HG02798 (cell line): Measurements from ENCODE around the gene KRTAP5-2.
"Not testable (repeated sequence)": the region's sequence is repeated elsewhere in the genome, so short reads cannot be mapped to it uniquely, and the experiment has no call there.

ENCODE experiments used
- ATAC-seq: cut with Tn5 transposase; IDR thresholded peaks from one replicate; pipeline ENCODE4 v1.9.1; 2021; ENCODE audit warnings: mild to moderate bottlenecking; ENCODE audit not compliant: unreplicated experiment, poor library complexity

Gene KRTAP5-2, protein sequence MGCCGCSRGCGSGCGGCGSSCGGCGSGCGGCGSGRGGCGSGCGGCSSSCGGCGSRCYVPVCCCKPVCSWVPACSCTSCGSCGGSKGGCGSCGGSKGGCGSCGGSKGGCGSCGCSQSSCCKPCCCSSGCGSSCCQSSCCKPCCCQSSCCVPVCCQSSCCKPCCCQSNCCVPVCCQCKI

DNA sequence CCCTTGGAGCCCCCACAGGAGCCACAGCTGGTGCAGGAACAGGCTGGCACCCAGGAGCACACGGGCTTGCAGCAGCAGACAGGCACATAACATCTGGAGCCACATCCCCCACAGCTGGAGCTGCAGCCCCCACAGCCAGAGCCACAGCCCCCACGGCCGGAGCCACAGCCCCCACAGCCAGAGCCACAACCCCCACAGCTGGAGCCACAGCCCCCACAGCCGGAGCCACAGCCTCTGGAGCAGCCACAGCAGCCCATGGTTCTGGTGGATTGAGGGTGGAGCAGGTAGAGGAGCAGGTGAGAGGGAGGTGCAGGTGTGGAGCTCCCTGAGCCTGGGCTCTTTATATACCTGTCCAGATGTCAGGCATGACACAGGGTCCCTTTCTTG lies at the start of gene KRTAP5-2:
Gene KRTAP5-2 (minus strand): TSS at position 301 of the 387 bp plus-strand sequence. CDS start 44 bp downstream, at position 257.
- ATAC-seq: no peak

DNA sequence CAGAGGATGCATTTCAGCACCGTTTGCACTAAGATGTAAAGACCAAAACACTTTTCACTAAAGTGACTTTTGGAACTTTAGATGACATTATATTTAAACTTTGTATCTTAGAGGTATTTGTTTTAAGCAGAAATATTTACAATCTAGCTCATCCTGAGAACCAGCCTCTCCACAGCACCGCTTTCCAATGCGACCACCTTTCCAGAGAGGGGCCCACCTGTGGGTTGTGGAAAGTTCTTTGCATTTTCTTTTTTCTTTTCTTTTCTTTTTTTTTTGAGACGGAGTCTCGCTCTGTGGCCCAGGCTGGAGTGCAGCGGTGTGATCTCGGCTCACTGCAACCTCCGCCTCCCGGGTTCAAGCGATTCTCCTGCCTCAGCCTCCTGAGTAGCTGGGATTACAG lies 48.4 kb upstream of the KRTAP5-2 start:
- ATAC-seq: not testable (repeated sequence)

DNA sequence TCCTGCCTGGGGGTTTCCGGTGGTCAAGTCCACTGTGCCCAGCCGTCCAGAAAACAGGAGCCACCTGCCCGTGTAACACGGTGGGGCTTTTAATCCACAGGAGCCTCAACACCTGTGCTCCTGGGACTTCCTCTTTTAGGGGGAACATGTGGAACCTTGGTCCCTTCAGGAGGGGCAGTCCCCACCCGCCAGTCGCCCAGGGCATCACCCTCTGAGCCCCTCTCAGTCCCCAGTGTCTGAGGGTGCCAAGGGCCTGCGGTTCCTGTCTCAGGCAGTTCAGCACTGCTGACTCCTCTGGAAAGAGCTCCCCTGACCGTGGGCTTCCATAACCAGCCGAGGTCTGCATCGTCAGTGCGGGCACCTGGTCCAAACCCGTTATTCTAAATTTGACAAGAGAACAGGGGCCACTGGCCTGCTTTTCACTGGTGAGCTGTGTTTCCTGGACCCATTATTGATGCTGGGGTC lies 47.3 kb upstream of the KRTAP5-2 start:
- no peak for ATAC-seq

DNA sequence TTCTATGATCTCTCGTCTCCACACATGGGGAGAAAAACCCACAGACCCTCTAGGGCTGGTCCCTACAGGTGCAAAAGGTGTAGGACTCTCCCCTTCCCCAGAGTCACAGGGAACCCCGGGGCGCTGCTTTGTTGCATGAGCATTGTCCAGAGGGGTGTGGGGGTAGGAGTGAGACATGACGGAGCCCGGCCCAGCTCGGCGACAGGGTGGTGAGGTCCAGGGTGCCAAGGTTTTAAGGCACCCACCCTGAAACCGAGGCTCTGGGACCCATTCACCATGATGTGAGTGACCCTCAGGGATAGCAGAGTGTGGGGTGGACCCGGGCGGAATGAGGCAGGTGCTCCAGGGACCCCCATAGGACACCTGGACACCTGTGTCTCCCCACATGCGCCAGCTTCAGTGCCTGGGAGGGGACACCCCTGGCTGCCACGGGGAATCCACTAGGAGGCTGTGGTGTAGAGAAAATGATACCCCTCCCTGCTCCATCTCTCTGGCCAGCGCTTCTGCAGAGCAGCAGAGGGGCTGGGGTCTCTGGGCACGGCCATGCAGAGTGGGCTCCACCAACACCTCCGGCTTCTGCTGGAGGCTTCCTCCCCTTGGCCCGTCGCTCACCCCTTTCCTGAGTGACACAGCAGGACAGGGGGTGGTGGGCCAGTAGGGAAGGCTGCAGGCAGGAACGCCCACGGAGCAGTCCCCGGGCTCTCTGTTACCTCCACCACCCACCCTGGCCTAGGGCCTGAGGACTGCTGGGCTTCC lies 46.7 kb upstream of the KRTAP5-2 start:
- no peak for ATAC-seq

DNA sequence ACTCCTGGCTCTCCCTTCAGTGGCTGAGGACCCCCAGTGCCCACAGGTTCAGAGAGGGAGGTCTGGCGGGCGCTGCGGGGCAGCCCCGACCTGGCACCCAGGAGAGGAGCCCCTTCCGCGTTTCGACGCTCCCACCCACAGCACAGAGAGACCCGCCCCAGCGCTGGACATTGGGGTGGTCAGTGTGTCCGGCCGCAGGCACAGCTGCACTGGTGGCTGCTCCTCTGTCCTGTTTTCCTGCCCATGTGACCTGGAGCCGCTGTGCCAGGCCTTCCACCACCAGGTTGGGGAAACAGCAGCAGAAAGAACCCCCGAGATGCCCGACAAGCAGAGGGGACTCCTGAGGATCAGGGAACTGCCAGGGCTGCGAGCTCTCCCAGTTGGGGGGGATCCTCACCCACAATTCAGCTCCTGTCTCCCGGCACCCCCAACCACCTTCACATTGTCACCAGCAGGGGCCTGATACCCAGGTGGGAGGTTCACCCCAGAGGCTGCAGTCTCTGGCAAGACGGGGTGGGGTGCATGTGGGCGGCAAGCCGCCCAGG lies 45.1 kb upstream of the KRTAP5-2 start:
- no peak for ATAC-seq

DNA sequence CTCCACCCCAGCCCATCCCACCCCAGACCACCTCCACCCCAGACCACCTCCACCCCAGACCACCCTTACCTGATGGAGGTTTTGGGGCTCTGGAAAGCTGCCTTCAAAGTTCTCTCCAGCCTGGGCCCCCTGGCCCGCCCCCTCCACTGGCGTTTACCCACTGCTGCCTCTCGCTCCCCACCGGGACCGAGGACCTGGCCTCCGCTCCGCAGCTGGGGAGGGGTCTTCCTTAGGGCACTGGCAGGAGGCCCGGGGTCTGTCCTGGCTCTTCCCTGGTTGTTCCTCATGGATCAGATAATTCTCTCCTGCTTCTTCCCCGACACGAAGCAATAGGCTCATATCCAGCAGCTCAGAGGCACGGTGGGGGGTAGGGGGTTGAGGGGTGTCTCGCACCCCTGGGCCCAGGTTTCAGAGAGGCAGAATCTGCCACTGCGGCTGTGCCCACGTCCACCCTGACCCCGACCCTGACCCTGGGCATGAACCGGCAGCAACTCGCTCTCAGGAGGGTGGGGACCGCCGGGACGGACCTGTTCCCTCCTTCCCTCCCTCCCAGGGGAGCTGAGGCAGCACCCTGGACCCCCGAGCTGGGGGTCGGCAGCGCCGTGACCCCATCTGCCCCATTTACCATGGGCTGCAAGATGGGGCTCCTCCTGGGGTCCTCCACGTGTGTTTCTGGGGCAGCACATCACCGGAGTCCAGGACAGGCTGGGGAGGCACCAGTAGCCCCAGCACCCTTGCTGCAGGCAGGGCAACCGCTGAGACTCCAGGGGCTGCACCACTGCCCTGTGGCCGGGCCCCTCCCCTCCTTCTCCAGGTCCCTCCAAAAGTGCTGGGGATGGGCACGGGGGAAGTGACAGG lies 44.4 kb upstream of the KRTAP5-2 start:
- no peak for ATAC-seq

DNA sequence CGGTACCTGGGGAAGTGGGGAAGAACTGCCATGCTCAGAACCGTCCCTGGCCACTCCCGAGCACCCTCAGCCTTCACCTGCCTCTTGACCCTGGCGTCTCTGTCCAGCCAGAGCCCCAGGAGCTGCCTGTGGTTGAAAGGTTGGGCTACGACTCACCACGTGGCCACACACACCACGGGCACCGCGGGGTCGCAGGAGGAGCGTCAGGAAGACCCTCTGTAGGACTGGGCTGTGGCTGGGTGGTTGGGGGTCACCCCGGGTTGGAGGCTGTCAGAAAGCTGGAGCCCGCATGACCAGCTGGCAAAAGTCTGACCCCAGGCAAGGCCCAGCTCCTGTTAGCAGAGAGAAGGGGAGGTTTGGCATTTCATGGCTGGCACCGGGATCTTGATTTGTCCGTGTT lies 43.0 kb upstream of the KRTAP5-2 start:
- ATAC-seq: no peak

DNA sequence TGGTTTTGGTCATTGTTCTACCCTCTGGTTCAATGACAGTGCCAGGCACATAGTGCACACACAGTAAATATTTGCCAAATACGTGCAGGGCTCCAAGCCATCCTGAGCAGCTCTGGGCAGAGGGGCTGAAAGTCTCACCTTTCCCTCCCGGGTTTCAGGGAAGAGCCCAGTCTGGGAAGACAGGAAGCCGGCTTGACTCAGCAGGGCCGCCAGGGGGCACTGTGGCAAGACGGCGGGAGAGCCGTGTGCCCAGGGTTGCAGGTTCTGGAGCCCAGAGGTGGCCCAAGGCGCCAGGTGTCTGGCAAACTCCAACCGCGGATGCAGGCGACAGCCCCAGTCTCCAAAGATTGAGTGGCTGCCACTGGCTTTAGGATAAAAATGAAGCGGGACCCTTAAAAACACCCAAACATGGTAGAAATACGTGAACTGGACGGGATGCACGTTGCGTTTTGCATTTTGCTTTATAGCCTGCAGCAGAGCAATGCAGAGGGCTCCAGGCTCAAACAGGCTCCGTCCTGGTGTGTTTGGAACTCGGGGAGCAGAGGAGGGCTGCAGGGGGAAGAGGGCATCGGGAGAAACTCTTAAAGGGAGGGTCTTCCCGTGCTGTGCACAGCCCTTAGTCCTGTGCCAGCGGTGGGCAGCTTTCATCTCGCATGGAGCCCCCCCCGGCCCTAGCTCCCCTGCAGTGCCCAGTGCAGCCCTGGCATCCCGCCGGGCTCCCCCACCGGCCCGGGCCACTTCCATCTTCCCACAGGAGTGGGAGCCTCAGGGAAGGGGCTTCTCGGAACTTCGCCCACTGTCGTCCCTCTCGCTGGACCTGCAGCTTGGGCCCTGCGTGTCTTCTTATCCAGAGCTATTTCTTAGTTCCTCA lies 42.2 kb upstream of the KRTAP5-2 start:
- ATAC-seq: no peak

DNA sequence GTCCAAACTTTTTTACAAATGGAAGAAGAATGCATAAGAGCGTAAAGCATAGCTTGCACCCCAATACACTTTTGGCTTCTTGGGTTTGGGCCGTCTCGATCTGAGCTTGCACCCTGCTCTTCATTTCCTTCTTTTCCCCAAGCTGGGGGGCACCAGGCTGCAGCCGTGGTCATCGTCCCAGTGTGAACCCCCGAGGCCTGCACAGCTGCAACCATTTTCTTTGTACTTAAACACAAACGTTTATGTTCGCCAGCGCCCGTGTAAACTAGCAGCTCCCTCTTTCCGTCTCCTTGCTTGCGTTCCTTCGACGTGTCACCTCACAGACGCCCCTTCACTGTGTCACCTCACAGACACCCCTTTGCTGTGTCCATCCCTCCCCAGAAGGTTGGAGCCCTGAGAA lies 41.6 kb upstream of the KRTAP5-2 start:
- no peak for ATAC-seq

DNA sequence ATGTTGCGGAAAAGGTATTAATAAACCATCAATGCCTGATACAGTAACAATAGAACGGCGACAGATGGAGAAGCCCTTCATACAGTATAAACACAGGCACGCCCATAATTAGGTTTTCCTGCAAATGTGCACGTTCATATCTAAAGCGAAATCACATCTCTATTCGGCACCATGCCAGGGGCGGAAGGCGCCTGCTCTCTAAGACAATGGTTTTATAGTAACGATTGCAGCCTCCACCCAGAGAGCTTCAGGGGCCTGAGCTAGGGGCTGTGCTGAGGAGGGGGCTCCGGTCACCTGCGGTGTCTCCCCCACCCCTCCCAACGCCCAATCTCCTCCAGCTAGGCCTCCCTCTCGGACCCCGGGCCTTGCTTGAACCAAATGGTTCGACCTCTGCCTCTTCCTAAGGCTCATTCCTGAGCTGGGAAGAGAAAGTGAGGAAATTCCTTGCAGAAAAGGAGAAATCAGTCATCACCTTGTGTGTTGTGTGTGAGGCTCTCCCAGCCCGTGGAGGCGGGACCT lies 41.1 kb upstream of the KRTAP5-2 start:
- ATAC-seq: no peak

DNA sequence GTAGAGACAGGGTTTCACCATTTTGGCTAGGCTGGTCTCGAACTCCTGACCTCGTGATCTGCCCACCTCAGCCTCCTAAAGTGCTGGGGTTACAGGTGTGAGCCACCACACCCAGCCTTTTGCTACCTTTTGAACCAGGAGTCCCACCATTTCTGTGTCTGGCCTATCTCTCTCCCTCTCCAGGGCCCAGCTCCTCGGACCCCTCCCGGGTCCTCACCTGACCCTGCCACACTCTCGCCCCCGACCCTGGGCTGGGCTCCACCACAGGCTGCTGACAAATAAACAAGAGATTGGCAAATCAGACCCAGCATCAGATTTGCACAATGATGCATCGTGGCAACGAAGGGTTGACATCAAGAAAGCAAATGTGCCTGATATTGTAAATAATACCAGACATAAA lies 40.2 kb upstream of the KRTAP5-2 start:
- ATAC-seq: no peak

DNA sequence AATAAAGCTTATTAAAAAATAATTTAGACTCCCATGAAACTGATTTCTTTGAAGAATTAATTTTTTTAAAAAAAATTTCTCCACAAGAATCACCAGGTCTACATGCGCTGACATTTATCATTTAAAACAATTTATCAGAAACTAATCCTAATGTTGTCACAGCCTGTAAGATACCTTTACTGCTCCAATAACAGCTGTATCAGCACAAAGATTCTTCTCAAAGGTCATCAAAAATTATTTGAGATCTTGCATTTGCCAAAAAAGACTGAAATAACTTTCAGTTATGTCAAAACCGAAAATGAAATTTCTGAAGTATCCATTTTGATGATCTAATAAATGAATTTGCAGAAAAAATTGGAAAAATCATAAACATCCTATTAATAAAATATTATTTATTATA lies 39.5 kb upstream of the KRTAP5-2 start:
- ATAC-seq: no peak

DNA sequence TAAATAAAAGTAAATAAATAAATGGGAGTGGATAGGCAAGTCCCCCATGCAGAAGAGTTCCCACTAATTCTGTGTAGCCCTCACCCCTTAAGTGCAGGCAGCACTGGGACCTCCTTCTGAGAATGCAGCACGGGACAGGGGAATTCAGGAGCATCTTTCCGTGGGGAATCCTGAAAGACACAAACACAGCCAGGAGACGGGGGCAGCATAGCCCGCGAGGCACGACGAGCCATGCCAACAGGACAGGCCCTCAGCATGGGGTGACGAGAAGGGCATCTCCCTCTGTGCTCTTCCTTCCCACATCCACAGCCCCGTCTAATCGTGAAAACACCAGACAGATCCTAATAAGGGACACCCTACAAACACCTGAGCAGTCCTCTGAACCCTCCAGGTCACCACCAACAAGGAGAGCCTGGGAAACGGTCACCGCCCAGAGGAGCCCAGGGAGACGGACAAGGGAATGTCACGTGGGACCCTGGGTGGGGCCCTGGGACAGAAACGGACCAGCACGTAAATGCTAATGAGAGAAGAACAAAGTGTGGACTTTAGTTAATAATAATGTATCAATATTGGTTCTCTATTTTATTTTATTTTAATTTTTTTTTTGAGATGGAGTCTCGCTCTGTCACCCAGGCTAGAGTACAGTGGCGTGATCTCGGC lies 38.3 kb upstream of the KRTAP5-2 start:
- ATAC-seq: no peak

DNA sequence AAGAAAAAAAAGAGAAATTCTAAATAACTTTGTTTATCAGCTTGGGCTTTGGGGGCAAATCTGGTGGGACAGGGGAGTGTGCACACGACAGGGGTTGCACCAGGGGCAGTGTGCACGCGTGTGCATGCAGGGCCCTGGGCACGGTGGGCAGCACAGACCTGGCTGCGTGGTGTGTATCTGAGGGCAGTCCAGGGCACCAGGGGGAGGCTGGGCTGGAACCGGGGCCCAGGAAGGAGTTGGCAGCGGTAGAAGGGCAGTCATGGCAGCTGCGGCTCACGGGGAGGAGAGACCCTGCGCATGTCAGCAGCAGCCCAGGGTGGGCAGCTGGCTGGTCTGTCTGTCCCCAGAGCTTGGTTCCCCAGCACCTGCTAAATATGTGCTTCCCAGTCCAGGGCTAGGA lies 35.8 kb upstream of the KRTAP5-2 start:
- no peak for ATAC-seq

DNA sequence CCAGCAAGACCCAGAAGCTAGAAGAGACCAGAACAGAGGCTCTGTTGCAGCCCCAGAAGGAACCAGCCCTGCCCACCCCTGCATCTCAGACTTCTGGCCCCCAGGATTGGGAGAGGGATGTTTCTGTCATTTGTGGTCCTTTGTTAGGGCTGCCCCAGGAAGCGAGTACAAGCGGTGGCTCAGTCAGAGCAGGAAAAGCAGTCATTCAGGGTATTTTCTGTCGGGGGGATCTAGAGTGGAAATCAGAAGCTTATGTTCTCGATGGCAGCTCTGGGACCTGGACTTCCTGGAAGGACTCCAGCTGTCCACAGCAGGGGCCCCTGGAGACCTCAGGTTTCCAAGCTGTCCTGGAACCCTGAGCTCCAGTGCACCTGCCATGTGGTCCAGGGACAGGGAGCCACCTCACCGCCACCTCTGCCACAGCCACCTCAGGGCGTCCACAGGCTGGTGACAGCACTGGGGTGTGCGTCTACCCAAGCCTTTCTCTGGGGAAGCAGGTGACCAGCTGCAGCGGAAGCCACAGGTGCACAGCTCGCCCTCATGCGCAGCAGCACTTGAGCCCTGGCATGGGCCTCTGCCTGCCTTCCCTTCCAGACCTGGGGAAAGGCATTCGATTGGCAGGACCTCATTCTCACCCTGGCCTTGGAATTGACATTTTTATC lies 34.1 kb upstream of the KRTAP5-2 start:
- no peak for ATAC-seq

DNA sequence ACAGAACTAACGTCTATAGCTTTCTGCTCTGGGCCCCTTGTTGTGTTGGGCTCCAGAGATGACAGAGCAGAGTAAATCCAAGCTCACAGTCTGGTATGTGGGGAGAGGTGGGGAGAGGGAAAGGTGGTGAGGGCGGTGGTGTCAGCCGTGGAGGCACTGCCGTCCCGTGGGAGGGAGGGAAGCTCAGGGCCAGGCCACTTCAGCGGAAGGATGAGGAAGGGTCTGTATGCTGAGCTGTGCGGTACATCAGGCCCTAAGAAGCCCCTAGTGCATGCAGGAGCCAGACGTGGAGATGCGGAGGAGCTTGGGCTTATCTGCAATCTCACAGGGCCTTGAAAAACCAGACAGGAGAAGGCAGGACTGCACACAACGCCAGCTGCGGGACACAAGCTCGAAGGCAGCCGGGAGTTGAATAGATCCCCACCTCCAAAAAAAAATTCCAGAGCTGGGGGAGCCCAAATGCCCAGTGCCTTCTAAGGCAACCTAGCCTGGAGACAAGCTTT lies 33.0 kb upstream of the KRTAP5-2 start:
- no peak for ATAC-seq

DNA sequence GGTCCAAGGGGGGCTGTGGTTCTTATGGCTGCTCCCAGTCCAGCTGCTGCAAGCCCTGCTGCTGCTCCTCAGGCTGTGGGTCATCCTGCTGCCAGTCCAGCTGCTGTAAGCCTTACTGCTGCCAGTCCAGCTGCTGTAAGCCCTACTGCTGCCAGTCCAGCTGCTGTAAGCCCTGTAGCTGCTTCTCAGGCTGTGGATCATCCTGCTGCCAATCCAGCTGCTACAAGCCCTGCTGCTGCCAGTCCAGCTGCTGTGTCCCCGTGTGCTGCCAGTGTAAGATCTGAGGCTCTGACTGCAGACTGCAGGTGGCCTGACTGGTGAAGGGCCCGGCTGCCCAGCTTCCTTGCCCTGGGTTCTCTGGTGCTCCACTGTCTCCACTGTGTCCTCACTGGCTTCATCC lies 32.2 kb upstream of the KRTAP5-2 start:
- no peak for ATAC-seq

DNA sequence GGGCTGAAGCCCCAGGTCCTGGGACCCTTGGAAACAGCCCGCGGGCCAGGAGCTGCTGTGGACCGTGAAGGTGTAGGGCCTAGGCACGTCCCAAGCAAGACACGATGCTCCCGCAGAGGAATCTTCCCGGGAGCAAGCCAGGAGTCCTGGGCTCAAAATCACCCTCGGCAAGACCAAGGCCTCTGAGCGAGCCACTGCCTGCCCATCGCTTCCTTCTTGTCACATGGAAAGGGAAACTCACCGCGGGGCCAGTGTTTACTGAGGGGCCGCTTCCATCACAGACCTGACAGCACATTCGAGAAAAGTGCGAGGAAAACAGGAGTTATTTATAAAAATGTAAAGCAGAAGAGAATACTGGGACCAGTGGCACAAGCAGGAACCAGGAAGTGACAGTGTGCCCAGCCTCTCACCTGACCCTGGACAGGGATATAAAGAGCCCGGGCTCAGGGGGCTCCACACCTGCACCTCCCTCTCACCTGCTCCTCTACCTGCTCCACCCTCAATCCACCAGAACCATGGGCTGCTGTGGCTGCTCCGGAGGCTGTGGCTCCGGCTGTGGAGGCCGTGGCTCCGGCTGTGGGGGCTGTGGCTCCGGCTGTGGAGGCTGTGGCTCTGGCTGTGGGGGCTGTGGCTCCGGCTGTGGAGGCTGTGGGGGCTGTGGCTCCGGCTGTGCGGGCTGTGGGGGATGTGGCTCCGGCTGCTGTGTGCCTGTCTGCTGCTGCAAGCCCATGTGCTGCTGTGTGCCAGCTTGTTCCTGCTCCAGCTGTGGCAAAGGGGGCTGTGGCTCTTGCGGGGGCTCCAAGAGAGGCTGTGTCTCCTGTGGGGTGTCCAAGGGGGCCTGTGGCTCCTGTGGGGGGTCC lies 31.5 kb upstream of the KRTAP5-2 start, which contains the start of gene KRTAP5-5:
Gene KRTAP5-5 (plus strand): TSS at position 450 of the 860 bp plus-strand sequence. CDS start 66 bp downstream, at position 516.
- ATAC-seq: no peak
